GM23338 (cell line): ENCODE results near the gene CRACDL. TPM values are rescaled to one million over a fixed set of nuclear protein-coding genes. Genes with fewer than 3 reads are reported as not detected.

Experiments used
- ATAC-seq: fragments of 200-7000 bp; cut with Tn5 transposase; 3 replicates; pipeline ENCODE4 v1.9.1; 2020
- DNase-seq: peaks from one replicate; pipeline ENCODE4 v3.0.0-alpha.2; 2015; ENCODE audit warnings: low spot score
- H2AFZ ChIP-seq: fragments of 200-600 bp; sonication (generic); 2 replicates; pipeline ENCODE4 v1.8.0; 2016; ENCODE audit warnings: antibody characterized with exemption, mild to moderate bottlenecking, moderate library complexity
- H3F3A ChIP-seq: fragments of 200-600 bp; sonication (generic); replicated peaks from 2 replicates; pipeline ENCODE4 v1.8.0; 2017; ENCODE audit warnings: antibody characterized with exemption, mixed run types, low read depth
- H3K27ac ChIP-seq: fragments of 200-600 bp; sonication (generic); 2 replicates; pipeline ENCODE4 v1.6.1; 2016; ENCODE audit warnings: low read depth
- H3K27me3 ChIP-seq: fragments of 200-600 bp; sonication (generic); 2 replicates; pipeline ENCODE4 v1.8.0; 2016; ENCODE audit warnings: mild to moderate bottlenecking, mixed run types, moderate library complexity; ENCODE audit not compliant: insufficient read depth
- H3K36me3 ChIP-seq: fragments of 200-600 bp; sonication (generic); 2 replicates; pipeline ENCODE4 v1.8.0; 2016; ENCODE audit warnings: mild to moderate bottlenecking; ENCODE audit not compliant: insufficient read depth
- H3K4me1 ChIP-seq: fragments of 200-600 bp; sonication (generic); 2 replicates; pipeline ENCODE4 v1.8.0; 2016; ENCODE audit warnings: mild to moderate bottlenecking, moderate library complexity; ENCODE audit not compliant: insufficient read depth
- H3K4me2 ChIP-seq: fragments of 200-600 bp; sonication (generic); 2 replicates; pipeline ENCODE4 v1.7.1; 2017; ENCODE audit warnings: mixed run types
- H3K4me3 ChIP-seq: fragments of 200-600 bp; sonication (generic); 2 replicates; pipeline ENCODE4 v1.6.1; 2016; ENCODE audit warnings: mixed run types
- H3K79me2 ChIP-seq: fragments of 200-600 bp; sonication (generic); replicated peaks from 2 replicates; pipeline ENCODE4 v1.8.0; 2017; ENCODE audit warnings: mild to moderate bottlenecking; ENCODE audit not compliant: insufficient read depth
- H3K9me2 ChIP-seq: fragments of 200-600 bp; sonication (generic); 2 replicates; pipeline ENCODE4 v1.8.0; 2017; ENCODE audit not compliant: insufficient read depth
- H4K20me1 ChIP-seq: fragments of 200-600 bp; sonication (generic); replicated peaks from 2 replicates; pipeline ENCODE4 v1.8.0; 2017; ENCODE audit warnings: mild to moderate bottlenecking; ENCODE audit not compliant: insufficient read depth
- H3K27ac Mint-ChIP-seq: 2 replicates; pipeline ENCODE4 v1.8.0; 2020; ENCODE audit warnings: inconsistent platforms, mild to moderate bottlenecking, moderate library complexity, mixed read lengths
- H3K27me3 Mint-ChIP-seq: 3 replicates; pipeline ENCODE4 v1.8.0; 2022; ENCODE audit warnings: low read depth, mild to moderate bottlenecking, moderate library complexity, mixed read lengths, inconsistent platforms; ENCODE audit not compliant: insufficient read depth, poor library complexity
- H3K36me3 Mint-ChIP-seq: 3 replicates; pipeline ENCODE4 v1.8.0; 2021; ENCODE audit warnings: low read depth, mild to moderate bottlenecking, inconsistent platforms, moderate library complexity, mixed read lengths
- H3K4me1 Mint-ChIP-seq: 3 replicates; pipeline ENCODE4 v1.8.0; 2020; ENCODE audit warnings: mild to moderate bottlenecking, inconsistent platforms, mixed read lengths
- H3K4me3 Mint-ChIP-seq: 3 replicates; pipeline ENCODE4 v1.8.0; 2021; ENCODE audit warnings: moderate library complexity, mild to moderate bottlenecking, inconsistent platforms, mixed read lengths
- H3K9me3 Mint-ChIP-seq: 3 replicates; pipeline ENCODE4 v1.8.0; 2020; ENCODE audit warnings: moderate library complexity, mild to moderate bottlenecking, inconsistent platforms, mixed read lengths
- CREB1 ChIP-seq: fragments of 250-450 bp; sonication (Bioruptor Pico); IDR thresholded peaks from 2 replicates; pipeline ENCODE4 v1.5.0; 2020; ENCODE audit warnings: low read depth, mild to moderate bottlenecking, moderate library complexity
- CTCF ChIP-seq, 2 experiments: fragments of 200-600 bp in 1 of 2; sonication (generic) in 1 of 2; conservative IDR thresholded peaks; 2 replicates each; pipeline versions ENCODE4 v1.5.1 to v1.6.1; 2016 to 2017; ENCODE audit warnings: antibody characterized with exemption in 2 of 2, low read depth in 2 of 2, mild to moderate bottlenecking in 2 of 2, moderate library complexity in 1 of 2
- EZH2 ChIP-seq: fragments of 200-600 bp; sonication (generic); IDR thresholded peaks from one replicate; pipeline ENCODE4 v1.8.0; 2017; ENCODE audit warnings: antibody characterized with exemption, mild to moderate bottlenecking, low read depth; ENCODE audit not compliant: unreplicated experiment
- EZH2phosphoT487 ChIP-seq: fragments of 200-600 bp; sonication (generic); IDR thresholded peaks from one replicate; pipeline ENCODE4 v1.8.1; 2018; ENCODE audit warnings: antibody characterized with exemption; ENCODE audit not compliant: unreplicated experiment
- JUNB ChIP-seq: IDR thresholded peaks from one replicate; pipeline ENCODE4 v1.6.1; 2016; ENCODE audit warnings: antibody characterized with exemption; ENCODE audit not compliant: unreplicated experiment
- NANOG ChIP-seq: IDR thresholded peaks from 2 replicates; pipeline ENCODE4 v1.6.1; 2016; ENCODE audit warnings: antibody characterized with exemption, borderline replicate concordance
- POLR2AphosphoS5 ChIP-seq: IDR thresholded peaks from 2 replicates; pipeline ENCODE4 v1.6.1; 2016; ENCODE audit warnings: antibody characterized with exemption, low read depth
- ZNF114 ChIP-seq: fragments of 250-450 bp; sonication (Bioruptor Pico); IDR thresholded peaks from 2 replicates; pipeline ENCODE4 v1.5.0; 2020; ENCODE audit warnings: mild to moderate bottlenecking, moderate library complexity
- ZNF331 ChIP-seq: fragments of 250-450 bp; sonication (Bioruptor Pico); IDR thresholded peaks from 2 replicates; pipeline ENCODE4 v1.5.0; 2020; ENCODE audit warnings: low read depth, mild to moderate bottlenecking, moderate library complexity
- polyA plus RNA-seq: library from polyadenylated mRNA; unstranded; fragments of >200 nt; fragmentation: Nextera tagmentation; extraction: Ambion mirVana; gene quantifications from 2 replicates; pipeline ENCODE4 v1.2.1, GENCODE V29; 2016
- total RNA-seq: library from RNA; depleted of rRNA; stranded (reverse); fragments of >200 nt; shearing (Covaris generic); gene quantifications from 2 replicates; pipeline ENCODE4 v1.2.3, GENCODE V29; 2014
- TF ChIP-seq, protein P1 (sequence below): fragments of 250-450 bp; sonication (Bioruptor Pico); IDR thresholded peaks from 2 replicates; pipeline ENCODE4 v1.5.0; 2020; ENCODE audit warnings: mild to moderate bottlenecking, moderate library complexity
- TF ChIP-seq, protein P2 (sequence below): IDR thresholded peaks from one replicate; pipeline ENCODE4 v1.6.1; 2018; ENCODE audit warnings: antibody characterized with exemption; ENCODE audit not compliant: unreplicated experiment
- TF ChIP-seq, protein P3 (sequence below): IDR thresholded peaks from 2 replicates; pipeline ENCODE4 v1.6.1; 2016; ENCODE audit warnings: antibody characterized with exemption

Gene CRACDL
- total and polyA plus RNA-seq, 2 experiments from 2014 or later = 0.14 to 0.16 TPM

DNA sequence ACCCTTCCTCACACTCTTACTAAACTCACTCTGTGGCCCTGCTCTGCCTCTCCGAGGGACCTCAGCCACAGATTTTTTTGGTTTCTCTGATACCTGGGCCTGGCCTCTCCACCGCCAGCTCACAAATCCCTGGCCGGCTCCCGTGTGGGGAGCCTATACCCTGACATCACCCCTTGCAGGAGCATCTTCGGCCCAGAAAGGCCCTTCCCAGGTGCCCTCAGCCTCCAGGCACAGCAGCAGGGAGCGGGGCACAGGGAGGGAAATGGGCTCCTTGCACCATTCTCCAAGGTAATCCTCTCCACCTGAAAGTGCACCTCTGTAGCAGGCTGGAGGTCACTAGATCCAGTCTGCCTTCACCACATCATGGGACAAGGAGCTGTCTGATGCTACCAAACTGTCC lies 43.2 kb downstream of the CRACDL start (continued):
- TF ChIP-seq CTCF (conservative IDR thresholded peaks at IDR 0.05; ENCODE audit: low read depth in 2 of 2) = no peak
- TF ChIP-seq, protein P1, sequence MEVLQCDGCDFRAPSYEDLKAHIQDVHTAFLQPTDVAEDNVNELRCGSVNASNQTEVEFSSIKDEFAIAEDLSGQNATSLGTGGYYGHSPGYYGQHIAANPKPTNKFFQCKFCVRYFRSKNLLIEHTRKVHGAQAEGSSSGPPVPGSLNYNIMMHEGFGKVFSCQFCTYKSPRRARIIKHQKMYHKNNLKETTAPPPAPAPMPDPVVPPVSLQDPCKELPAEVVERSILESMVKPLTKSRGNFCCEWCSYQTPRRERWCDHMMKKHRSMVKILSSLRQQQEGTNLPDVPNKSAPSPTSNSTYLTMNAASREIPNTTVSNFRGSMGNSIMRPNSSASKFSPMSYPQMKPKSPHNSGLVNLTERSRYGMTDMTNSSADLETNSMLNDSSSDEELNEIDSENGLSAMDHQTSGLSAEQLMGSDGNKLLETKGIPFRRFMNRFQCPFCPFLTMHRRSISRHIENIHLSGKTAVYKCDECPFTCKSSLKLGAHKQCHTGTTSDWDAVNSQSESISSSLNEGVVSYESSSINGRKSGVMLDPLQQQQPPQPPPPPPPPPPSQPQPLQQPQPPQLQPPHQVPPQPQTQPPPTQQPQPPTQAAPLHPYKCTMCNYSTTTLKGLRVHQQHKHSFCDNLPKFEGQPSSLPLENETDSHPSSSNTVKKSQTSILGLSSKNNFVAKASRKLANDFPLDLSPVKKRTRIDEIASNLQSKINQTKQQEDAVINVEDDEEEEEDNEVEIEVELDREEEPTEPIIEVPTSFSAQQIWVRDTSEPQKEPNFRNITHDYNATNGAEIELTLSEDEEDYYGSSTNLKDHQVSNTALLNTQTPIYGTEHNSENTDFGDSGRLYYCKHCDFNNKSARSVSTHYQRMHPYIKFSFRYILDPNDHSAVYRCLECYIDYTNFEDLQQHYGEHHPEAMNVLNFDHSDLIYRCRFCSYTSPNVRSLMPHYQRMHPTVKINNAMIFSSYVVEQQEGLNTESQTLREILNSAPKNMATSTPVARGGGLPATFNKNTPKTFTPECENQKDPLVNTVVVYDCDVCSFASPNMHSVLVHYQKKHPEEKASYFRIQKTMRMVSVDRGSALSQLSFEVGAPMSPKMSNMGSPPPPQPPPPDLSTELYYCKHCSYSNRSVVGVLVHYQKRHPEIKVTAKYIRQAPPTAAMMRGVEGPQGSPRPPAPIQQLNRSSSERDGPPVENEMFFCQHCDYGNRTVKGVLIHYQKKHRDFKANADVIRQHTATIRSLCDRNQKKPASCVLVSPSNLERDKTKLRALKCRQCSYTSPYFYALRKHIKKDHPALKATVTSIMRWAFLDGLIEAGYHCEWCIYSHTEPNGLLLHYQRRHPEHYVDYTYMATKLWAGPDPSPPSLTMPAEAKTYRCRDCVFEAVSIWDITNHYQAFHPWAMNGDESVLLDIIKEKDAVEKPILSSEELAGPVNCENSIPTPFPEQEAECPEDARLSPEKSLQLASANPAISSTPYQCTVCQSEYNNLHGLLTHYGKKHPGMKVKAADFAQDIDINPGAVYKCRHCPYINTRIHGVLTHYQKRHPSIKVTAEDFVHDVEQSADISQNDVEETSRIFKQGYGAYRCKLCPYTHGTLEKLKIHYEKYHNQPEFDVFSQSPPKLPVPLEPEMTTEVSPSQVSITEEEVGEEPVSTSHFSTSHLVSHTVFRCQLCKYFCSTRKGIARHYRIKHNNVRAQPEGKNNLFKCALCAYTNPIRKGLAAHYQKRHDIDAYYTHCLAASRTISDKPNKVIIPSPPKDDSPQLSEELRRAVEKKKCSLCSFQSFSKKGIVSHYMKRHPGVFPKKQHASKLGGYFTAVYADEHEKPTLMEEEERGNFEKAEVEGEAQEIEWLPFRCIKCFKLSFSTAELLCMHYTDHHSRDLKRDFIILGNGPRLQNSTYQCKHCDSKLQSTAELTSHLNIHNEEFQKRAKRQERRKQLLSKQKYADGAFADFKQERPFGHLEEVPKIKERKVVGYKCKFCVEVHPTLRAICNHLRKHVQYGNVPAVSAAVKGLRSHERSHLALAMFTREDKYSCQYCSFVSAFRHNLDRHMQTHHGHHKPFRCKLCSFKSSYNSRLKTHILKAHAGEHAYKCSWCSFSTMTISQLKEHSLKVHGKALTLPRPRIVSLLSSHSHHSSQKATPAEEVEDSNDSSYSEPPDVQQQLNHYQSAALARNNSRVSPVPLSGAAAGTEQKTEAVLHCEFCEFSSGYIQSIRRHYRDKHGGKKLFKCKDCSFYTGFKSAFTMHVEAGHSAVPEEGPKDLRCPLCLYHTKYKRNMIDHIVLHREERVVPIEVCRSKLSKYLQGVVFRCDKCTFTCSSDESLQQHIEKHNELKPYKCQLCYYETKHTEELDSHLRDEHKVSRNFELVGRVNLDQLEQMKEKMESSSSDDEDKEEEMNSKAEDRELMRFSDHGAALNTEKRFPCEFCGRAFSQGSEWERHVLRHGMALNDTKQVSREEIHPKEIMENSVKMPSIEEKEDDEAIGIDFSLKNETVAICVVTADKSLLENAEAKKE (CRISPR knock-in tag) = no peak

DNA sequence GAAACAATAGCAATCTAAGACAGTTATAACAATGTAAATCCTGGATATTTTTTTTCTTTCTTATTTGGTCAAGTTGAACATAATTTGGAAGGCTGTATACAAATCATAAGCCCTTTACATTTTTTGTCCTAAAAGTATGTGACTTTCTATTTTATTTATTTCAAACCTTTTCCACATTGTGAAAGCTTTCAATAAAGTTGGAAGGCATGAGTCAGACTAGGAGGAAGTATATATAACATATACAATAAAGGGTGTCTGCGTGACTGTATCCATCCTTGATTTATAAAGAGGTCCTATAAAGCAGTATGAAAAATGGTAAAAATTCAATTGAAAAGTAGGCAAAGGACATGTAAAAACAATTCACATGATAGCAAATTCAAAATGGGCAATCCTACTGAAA lies 44.4 kb downstream of the CRACDL start:
- no peak overlapping the region for H3K4me3 ChIP-seq
- no peaks in the 10 kb centered on the region for H3K79me2 ChIP-seq
- Mint-ChIP-seq H3K27me3 (peaks cover 5% of the 10 kb centered on the region), H3K36me3 (peaks cover 4% of the 10 kb centered on the region; the same call in 1 of the 3 replicates), H3K4me3 (no peak overlapping the region), H3K9me3 (peaks cover 16% of the 10 kb centered on the region), H3K27ac (no peak overlapping the region), H3K4me1 (peaks cover 2% of the 10 kb centered on the region; the same call in 1 of the 3 replicates)
- H2AFZ ChIP-seq = no peak overlapping the region
- no peak for DNase-seq
- H3K9me2 ChIP-seq = no peaks in the 10 kb centered on the region
- no peak overlapping the region for H3K4me2 ChIP-seq
- H3K27ac ChIP-seq = no peak overlapping the region
- H3K36me3 ChIP-seq = 0 out of 2 replicates have a peak, but pooled peaks cover 8% of the 10 kb centered on the region
- no peak for ATAC-seq
- no peaks in the 10 kb centered on the region for H4K20me1 ChIP-seq
- no peaks in the 10 kb centered on the region for H3F3A ChIP-seq
- no peaks in the 10 kb centered on the region for H3K27me3 ChIP-seq
- H3K4me1 ChIP-seq = no peaks in the 10 kb centered on the region
- TF ChIP-seq EZH2phosphoT487 (no peak), ZNF114 (CRISPR knock-in tag) (no peak), JUNB (no peak), NANOG (no peak), POLR2AphosphoS5 (no peak), CREB1 (CRISPR knock-in tag) (no peak), ZNF331 (CRISPR knock-in tag) (no peak), EZH2 (no peak)
- TF ChIP-seq, protein P2, sequence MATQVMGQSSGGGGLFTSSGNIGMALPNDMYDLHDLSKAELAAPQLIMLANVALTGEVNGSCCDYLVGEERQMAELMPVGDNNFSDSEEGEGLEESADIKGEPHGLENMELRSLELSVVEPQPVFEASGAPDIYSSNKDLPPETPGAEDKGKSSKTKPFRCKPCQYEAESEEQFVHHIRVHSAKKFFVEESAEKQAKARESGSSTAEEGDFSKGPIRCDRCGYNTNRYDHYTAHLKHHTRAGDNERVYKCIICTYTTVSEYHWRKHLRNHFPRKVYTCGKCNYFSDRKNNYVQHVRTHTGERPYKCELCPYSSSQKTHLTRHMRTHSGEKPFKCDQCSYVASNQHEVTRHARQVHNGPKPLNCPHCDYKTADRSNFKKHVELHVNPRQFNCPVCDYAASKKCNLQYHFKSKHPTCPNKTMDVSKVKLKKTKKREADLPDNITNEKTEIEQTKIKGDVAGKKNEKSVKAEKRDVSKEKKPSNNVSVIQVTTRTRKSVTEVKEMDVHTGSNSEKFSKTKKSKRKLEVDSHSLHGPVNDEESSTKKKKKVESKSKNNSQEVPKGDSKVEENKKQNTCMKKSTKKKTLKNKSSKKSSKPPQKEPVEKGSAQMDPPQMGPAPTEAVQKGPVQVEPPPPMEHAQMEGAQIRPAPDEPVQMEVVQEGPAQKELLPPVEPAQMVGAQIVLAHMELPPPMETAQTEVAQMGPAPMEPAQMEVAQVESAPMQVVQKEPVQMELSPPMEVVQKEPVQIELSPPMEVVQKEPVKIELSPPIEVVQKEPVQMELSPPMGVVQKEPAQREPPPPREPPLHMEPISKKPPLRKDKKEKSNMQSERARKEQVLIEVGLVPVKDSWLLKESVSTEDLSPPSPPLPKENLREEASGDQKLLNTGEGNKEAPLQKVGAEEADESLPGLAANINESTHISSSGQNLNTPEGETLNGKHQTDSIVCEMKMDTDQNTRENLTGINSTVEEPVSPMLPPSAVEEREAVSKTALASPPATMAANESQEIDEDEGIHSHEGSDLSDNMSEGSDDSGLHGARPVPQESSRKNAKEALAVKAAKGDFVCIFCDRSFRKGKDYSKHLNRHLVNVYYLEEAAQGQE = no peak
- TF ChIP-seq, protein P3, sequence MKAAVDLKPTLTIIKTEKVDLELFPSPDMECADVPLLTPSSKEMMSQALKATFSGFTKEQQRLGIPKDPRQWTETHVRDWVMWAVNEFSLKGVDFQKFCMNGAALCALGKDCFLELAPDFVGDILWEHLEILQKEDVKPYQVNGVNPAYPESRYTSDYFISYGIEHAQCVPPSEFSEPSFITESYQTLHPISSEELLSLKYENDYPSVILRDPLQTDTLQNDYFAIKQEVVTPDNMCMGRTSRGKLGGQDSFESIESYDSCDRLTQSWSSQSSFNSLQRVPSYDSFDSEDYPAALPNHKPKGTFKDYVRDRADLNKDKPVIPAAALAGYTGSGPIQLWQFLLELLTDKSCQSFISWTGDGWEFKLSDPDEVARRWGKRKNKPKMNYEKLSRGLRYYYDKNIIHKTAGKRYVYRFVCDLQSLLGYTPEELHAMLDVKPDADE = no peak
